ENCODE data around the gene ZFP90.

ZFP90 gene

DNA sequence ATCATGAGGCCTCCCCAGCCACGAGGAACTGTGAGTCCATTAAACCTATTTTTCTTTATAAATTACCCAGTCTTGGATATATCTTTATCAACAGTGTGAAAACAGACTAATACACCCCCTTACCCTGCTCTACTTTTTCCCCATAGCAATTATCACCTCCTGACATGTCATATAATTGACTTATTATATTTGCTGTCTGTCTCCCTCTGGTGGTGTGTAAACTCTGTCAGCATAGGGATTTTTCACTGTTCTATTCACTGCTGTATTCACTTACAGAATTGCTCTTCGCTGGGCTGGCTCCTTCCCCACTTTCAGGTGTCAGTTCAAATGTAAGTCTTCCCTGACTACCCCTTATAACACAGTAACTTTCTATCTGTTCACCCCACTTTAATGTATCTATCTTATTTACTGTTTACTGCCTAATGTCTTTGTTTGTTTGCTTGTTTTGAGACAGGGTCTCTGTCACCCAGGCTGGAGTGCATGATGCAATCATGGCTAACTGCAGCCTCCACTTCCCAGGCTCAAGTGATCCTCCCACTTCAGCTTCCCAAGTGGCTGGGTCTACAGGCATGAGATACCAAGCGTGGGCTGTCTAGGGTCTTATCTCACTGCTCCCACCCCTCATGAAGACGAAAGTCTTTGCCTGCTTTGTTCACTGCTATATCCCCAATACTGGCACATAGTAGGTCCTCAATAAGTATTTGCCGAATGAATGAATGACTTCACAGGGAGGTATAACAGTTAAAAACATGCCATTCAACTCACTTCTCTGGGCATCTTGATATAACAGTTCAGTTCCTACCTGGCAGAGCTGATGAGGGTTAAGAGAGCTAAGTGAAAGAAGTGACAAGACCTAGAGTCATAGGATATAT, 53.6 kb downstream of the ZFP90 start:
- no peak for DNase-seq

DNA sequence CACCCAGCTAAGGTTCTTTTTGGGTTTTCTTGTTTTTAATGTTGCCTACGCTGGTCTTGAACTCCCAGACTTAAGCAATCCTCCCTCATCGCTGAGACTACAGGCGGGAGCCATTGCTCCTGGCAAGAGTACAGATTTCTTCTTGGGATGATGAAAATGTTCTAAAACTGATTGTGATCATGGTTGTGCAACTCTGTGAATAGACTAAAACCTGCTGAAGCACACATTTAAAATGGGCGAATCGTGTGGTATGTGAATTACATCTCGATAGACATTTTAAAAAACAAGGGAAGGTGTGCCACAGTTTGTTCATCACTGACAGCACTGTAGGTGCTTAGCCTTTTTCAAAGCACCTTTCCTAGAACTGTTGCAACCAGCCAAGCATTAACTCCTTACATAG, 57.2 kb downstream of the ZFP90 start:
- no peak for DNase-seq

DNA sequence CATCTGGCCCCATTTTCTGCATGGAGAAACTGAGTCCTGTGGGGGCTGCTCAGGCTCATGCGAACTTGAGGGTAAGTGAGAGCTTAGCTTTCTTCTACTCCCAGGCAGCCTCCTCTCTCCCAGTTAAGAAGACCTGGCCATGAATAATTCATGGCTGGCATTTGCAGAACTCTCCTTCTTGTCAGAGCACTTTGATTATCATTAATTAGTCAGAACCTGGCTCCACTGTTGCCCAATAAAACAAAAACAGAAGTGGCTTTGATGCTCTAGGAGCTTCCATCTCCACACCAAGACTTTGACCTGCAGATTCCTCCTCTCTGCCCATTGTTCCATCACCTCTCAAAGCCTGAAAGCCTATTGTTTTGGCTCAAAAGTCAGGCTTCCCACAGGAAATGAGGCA, 60.5 kb downstream of the ZFP90 start:
- DNase-seq, result no peak

DNA sequence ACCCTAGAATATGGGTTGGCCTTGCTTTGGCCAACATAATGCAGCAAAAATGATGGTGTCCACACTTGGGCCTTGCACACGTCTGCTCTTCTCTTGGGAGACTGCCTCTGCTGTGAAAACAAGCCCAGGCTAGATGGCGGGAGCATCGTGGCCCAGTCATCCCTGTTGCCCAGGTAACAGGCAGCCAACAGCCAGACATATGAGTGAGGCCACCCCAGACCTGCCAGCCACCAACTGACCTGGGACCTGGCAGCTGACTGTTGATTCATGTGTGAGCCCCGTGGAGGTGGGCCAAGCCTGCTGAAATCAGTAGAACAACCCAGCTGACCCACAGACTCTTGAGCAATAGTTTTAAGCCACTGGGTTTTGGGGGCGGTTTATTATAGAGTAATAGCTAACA, 66.7 kb downstream of the ZFP90 start:
- no peak for DNase-seq

DNA sequence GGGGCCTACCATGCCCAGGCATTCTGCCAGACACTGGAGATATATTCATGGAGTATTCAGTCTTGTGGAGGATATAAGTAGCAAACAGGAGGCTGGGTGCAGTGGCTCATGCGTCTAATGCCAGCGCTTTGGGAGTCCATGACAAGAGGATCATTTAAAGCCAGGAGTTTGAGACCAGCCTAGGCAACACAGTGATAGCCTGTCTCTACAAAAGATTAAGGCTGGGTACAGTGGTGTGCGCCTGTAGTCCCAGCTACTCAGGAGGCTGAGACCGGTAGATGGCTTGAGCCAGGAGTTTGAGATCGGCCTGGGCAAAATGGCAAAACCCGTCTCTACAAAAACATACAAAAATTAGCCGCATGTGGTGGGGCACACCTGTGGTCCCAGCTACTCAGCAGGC, 68.4 kb downstream of the ZFP90 start:
- no peak for DNase-seq

DNA sequence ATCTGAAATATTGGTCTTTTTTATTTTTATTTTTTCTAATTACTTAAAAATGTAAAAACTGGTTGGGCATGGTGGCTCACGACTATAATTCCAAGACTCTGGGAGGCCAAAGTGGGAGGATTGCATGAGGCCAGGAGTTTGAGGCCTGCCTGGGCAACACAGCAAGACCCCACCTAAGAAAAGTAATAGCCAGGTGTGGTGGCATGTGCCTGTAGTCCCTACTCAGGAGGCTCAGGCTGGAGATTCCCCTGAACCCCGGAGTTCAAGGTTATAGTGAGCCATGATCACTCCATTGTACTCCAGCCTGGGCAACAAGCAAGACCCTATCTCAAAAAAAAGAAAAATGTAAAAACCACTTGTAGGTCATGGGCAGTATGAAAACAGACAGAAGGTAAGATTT, 69.2 kb downstream of the ZFP90 start:
- no peak for DNase-seq

DNA sequence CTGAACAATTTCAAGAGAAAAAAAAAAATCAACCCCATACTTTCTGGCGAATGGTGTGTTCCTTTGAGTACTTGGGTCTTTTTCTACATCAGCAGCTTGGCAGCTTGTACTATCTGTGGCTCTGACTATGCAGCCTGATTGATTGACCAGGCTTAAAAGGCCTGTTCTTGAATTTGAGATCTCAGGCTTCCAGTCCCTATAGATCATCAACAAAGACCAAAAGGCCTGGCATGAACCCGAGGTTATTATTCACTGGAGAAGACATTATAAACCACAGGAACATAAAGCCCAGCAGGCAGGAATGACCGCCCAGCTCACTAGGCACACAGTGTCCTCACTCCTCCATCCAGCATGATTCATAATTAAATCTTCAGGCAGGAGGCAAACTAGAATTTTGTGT, 73.9 kb downstream of the ZFP90 start:
- no peak for DNase-seq

DNA sequence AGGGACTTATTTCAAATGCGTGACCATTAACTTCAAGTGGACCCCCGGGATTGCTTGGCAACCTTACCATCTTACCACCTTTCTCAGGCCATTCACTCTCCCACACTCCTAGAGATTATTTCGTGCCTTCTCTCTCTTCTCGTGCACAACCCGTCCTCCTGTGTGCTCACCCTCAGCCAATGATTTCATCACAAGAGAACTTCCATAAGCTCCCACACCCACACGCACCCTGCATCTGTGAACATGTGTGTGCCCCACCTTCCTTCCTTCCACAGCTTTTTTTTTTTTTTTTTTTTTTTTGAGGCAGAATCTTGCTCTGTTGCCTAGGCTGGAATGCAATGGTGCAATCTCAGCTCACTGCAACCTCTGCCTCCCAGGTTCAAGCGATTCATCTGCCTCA, 78.6 kb downstream of the ZFP90 start:
- DNase-seq, result no peak

Measured in activated naive CD4-positive, alpha-beta T cell (primary cell).